ENCODE results near the gene TSPAN18. TPM values are rescaled to one million over a fixed set of nuclear protein-coding genes. Genes with fewer than 3 reads are reported as not detected.

Gene TSPAN18
- total RNA-seq, 1 experiment from 2014 or later: 0.77 TPM

- TF ChIP-seq CTCF (IDR thresholded peaks at IDR 0.05; ENCODE audit: unreplicated experiment): no peak
- BruUV-seq (replicated peaks): no TSS peak
- ChIA-PET CTCF (interaction anchor here (0.6 kb wide), 1 partner anchor 225 kb away, joined by 3 read pairs; no protein-coding TSS in a partner anchor), POLR2A (no interaction called here)
- Mint-ChIP-seq H3K27me3 (ENCODE audit: insufficient read depth, unreplicated experiment) (peaks cover 32% of the 10 kb centered on the region), H3K4me1 (ENCODE audit: insufficient read depth, unreplicated experiment) (peaks cover 10% of the 10 kb centered on the region), H3K9me3 (ENCODE audit: unreplicated experiment) (no peaks in the 10 kb centered on the region), H3K27ac (ENCODE audit: low read depth, unreplicated experiment) (no peak overlapping the region), H3K36me3 (ENCODE audit: insufficient read depth, unreplicated experiment) (no peaks in the 10 kb centered on the region), H3K4me3 (ENCODE audit: unreplicated experiment) (no peak overlapping the region)
- no peak for DNase-seq (ENCODE audit: unreplicated experiment)
- intact Hi-C loops (cut with micrococcal nuclease): no loop called here
These were observed 41.9 kb upstream of the TSPAN18 start for GRCh38 chr11:44684859-44685281.

GRCh38 chr11:44687388-44687787 lies 39.4 kb upstream of the TSPAN18 start:
- ChIA-PET CTCF (no interaction called here), POLR2A (no interaction called here)
- TF ChIP-seq CTCF (IDR thresholded peaks at IDR 0.05; ENCODE audit: unreplicated experiment): no peak
- Mint-ChIP-seq H3K4me1 (ENCODE audit: insufficient read depth, unreplicated experiment) (no peaks in the 10 kb centered on the region), H3K27me3 (ENCODE audit: insufficient read depth, unreplicated experiment) (peaks cover 32% of the 10 kb centered on the region), H3K4me3 (ENCODE audit: unreplicated experiment) (no peak overlapping the region), H3K9me3 (ENCODE audit: unreplicated experiment) (no peaks in the 10 kb centered on the region), H3K36me3 (ENCODE audit: insufficient read depth, unreplicated experiment) (no peaks in the 10 kb centered on the region), H3K27ac (ENCODE audit: low read depth, unreplicated experiment) (no peak overlapping the region)
- intact Hi-C loops (cut with micrococcal nuclease): no loop called here
- no peak for DNase-seq (ENCODE audit: unreplicated experiment)
- no TSS peak for BruUV-seq (replicated peaks)

GRCh38 chr11:44689265-44689664 lies 37.5 kb upstream of the TSPAN18 start:
- TF ChIP-seq CTCF (IDR thresholded peaks at IDR 0.05; ENCODE audit: unreplicated experiment): no peak
- BruUV-seq (replicated peaks): no TSS peak
- ChIA-PET POLR2A (interaction anchor here (0.6 kb wide), 1 partner anchor 9 kb away, joined by 3 read pairs; no protein-coding TSS in a partner anchor), CTCF (no interaction called here)
- Mint-ChIP-seq H3K27ac (ENCODE audit: low read depth, unreplicated experiment) (no peak overlapping the region), H3K4me3 (ENCODE audit: unreplicated experiment) (no peak overlapping the region), H3K27me3 (ENCODE audit: insufficient read depth, unreplicated experiment) (peaks cover 32% of the 10 kb centered on the region), H3K36me3 (ENCODE audit: insufficient read depth, unreplicated experiment) (no peaks in the 10 kb centered on the region), H3K9me3 (ENCODE audit: unreplicated experiment) (no peaks in the 10 kb centered on the region), H3K4me1 (ENCODE audit: insufficient read depth, unreplicated experiment) (no peaks in the 10 kb centered on the region)
- intact Hi-C loops (cut with micrococcal nuclease): no loop called here
- no peak for DNase-seq (ENCODE audit: unreplicated experiment)

GRCh38 chr11:44690651-44691050 lies 36.1 kb upstream of the TSPAN18 start:
- no peak for DNase-seq (ENCODE audit: unreplicated experiment)
- Mint-ChIP-seq H3K4me3 (ENCODE audit: unreplicated experiment) (no peak overlapping the region), H3K27ac (ENCODE audit: low read depth, unreplicated experiment) (no peak overlapping the region), H3K36me3 (ENCODE audit: insufficient read depth, unreplicated experiment) (no peaks in the 10 kb centered on the region), H3K4me1 (ENCODE audit: insufficient read depth, unreplicated experiment) (no peaks in the 10 kb centered on the region), H3K27me3 (ENCODE audit: insufficient read depth, unreplicated experiment) (peaks cover 32% of the 10 kb centered on the region), H3K9me3 (ENCODE audit: unreplicated experiment) (no peaks in the 10 kb centered on the region)
- no peak for TF ChIP-seq CTCF (IDR thresholded peaks at IDR 0.05; ENCODE audit: unreplicated experiment)
- intact Hi-C loops (cut with micrococcal nuclease): no loop called here
- BruUV-seq (replicated peaks): no TSS peak
- CTCF ChIA-PET: no interaction called here
- POLR2A ChIA-PET: no interaction called here

Measured in MCF 10A (cell line).